Measurements from ENCODE around the gene LRRC75A.

DNA sequence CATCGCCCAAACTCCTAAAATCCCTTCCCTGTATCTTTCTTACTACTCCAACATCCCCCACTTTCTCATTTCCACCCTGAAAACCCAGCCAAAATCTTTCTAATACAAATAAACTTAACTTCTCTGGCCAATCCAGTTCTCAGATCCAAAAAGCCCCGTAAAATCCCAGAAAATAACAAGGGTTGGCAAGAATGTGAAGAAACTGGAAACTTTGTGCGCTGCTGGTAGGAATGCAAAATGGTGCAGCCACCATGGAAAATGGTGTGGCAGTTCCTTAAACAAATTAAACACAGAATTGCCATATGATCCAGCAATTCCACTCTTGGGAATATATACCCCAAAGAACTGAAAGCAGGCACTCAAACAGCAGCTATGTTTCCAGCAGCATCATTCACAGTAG lies 24.1 kb downstream of the LRRC75A start:
- TF ChIP-seq POLR2AphosphoS5 (IDR thresholded peaks at IDR 0.05) (no peak), EP300 (IDR thresholded peaks at IDR 0.05) (no peak), POLR2A (IDR thresholded peaks at IDR 0.05) (no peak)
- TF ChIP-seq, protein P1, sequence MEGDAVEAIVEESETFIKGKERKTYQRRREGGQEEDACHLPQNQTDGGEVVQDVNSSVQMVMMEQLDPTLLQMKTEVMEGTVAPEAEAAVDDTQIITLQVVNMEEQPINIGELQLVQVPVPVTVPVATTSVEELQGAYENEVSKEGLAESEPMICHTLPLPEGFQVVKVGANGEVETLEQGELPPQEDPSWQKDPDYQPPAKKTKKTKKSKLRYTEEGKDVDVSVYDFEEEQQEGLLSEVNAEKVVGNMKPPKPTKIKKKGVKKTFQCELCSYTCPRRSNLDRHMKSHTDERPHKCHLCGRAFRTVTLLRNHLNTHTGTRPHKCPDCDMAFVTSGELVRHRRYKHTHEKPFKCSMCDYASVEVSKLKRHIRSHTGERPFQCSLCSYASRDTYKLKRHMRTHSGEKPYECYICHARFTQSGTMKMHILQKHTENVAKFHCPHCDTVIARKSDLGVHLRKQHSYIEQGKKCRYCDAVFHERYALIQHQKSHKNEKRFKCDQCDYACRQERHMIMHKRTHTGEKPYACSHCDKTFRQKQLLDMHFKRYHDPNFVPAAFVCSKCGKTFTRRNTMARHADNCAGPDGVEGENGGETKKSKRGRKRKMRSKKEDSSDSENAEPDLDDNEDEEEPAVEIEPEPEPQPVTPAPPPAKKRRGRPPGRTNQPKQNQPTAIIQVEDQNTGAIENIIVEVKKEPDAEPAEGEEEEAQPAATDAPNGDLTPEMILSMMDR (IDR thresholded peaks at IDR 0.05) = no peak
